IPS DF 19.7 (cell line): ENCODE data around the gene BACE2.
"Not testable (repeated sequence)": the region's sequence is repeated elsewhere in the genome, so short reads cannot be mapped to it uniquely, and the experiment has no call there.

Source experiments
- DNase-seq: peaks from one replicate; pipeline ENCODE4 v3.0.0-alpha.2; 2013; ENCODE audit warnings: low read depth, low spot score

The BACE2 gene

DNA sequence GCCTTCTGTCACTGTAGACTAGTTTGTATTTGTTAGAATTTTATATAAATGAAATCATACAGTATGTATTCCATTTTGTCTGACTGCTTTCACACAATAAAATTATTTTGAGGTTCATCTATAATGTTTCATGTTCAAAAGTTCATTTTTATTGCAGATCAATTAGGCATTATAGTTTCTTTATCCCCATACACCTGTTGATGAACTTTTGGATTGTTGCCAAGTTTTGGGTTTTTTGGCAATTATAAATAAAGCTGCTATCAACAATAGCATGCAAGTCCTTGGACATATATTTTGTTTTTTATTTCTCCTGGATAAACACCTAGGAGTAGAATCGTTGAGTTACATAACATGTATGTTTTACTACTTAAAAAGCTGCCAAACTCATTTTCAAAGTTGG, 101.6 kb downstream of the BACE2 start:
- no peak for DNase-seq

DNA sequence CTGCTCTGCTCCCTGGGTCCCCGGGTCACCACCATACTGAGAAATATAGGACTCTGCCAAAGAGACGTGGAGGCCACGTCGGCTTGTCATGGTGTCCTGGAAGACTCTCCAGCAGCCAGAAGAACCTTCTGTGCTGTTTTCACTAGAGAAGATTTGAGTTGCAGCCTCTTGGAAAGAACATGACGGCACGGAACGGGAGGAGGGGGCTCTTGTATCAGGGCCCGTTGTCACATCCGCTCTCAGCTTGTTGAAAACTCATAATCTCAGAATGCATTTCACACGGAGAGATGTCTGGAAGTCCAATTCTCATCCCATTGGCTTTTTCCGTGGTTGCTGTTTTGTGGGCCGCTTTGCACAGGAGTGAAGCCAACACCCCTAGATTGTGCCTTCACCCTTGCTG, 109.2 kb downstream of the BACE2 start:
- no peak for DNase-seq

DNA sequence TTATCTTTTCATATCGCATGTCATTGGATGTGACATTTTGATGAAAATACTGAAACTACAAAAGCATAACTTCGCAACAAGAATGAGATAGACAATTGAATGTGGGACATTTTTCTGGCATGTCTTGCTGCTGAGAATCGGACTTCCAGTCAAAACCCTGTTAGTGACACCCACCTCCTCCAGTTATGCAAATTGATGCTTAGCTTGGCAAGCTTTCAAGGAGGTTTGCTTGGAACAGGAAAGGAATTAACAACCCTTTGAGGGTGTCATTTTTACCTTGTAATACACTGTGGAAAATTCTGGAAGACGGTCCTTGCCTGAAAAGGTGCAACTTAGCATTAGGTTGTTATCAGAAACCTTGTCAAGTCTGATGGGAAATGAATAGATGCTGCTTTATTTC, 109.9 kb downstream of the BACE2 start:
- DNase-seq, result no peak

DNA sequence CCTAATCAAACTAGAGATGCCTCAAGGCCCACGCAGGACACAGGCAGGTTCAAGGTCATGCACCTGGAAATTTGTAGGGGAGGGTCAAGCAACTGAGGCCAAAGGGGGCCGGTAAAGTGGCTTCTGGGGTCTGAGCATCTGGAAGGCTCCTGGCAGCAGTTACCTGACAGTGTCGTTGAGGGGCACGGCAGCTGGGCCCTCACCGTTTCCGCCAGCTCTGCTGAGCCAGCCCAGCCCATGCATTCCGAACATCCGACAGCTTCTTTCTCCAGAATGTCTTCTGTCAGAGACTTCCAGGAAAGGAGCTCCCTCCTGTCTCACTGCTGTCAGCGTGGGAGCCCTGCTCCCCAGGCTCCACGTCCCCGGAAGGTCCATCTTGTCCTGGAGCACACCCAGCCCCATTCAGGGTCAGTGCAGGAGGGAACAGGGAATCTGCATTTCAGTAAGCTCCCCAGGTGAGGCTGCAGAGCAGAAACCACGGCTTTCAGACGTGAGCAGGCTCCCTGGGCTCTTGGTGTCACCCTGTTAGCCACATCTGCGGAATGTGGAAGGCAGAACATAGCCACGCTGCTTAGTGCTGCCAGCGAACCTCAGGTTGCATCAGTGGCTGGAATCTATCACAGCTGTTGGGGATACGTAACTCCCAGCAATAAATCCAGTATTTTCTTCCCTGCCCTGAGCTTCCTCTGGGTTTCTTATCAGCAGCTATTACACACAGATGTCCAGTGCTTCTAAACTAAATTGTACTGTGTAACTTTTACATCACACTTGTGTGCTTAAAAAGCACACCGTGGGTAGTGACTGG, 112.4 kb downstream of the BACE2 start:
- no peak for DNase-seq

DNA sequence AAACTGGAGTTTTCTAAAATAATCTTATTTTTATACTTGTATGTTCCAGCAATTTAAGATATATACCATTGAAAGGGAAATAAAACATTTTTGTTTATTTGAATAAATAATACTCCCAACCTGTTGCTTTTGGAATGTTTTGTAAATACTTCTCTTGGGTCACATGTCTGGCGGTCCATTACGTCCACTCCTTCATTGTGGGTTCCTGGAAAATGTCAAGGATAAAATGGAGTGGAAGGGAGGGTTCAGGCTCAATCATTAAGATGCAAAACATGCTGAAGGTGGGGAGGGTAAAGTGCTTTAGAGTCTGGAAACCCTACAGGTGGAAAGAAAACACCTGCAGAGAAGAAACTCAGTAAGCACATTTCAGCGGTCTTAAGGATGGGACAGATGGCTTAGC, 114.5 kb downstream of the BACE2 start:
- DNase-seq, result no peak

DNA sequence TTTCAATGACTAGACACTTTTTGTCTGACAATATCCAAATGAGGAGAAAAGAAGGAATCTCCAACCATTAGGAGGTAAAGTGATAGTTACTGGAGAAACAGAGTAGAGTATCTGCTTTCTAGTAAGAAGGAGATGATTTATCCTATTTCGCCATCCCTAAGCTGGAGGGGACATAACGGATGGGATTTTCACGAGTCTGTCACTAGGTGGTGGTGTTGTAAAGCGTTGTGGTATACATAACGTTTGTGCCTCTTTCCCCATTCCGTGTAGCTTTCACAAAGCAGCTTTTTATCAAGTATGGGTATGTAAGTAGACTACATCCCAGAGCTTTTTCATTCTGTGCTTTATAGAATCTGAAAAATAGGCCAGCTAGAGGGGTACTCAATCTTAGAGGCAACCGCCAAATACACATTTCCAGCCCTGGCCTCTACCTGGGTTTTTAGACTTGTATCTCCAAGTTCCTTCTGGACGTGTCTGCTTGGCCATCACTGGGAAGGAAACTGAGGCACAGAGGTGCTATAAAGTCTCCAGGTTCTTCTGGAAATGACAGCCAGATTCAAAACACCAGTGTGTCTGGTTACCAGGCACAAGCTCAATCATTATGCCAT, 115.4 kb downstream of the BACE2 start:
- peak; percentile 38 for DNase-seq

DNA sequence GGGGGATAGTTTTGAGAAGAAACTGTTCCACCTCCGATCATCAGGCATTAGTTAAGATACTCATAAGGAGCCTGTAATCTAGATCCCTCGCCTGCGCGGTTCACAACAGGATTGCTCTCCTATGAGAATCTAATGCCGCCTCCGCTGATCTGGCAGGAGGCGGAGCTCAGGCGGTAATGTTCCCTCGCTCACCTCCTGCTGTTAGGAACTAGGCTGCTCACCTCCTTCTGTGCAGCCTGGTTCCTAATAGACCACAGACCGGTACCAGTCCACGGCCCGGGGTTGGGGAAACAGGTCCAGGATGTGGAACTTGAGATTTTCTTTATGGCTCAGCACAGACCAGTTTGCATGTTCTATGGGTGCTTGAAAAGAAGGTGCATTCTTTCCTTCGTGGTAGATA, 121.5 kb downstream of the BACE2 start:
- no peak for DNase-seq

DNA sequence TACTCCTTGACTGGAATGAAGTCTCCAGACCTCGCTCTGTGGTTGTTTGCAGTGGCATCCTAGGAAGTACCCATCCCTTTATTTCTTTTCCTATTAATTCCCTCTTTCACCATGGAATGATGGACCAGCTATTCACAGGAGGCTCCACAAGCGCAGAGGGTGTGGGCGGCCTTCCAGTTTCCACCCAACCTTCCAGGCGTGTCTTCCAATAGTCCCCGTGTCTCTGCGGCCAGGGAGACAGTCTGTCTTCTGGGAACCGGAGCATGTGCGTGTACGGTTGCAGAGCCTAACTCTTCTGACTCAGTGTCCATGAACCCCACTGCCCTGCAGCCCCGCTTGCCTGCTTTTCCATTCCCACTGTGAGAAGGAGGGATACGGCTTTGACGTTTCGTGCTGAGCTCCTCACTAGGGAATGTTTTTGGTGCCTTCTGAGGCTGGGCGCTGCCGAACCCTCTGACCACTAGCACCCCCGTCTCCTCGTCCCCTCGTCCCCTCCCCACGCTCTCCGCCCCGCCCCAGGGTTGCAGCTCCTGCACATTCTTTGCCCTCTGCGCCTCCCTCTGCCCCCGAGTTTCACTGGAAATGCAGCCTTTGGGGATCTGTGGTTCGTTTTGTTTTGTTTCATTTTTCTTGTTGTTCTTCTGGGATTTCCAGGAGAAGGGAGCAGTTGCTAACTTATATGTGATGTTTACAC, 122.3 kb downstream of the BACE2 start:
- DNase-seq, result no peak

DNA sequence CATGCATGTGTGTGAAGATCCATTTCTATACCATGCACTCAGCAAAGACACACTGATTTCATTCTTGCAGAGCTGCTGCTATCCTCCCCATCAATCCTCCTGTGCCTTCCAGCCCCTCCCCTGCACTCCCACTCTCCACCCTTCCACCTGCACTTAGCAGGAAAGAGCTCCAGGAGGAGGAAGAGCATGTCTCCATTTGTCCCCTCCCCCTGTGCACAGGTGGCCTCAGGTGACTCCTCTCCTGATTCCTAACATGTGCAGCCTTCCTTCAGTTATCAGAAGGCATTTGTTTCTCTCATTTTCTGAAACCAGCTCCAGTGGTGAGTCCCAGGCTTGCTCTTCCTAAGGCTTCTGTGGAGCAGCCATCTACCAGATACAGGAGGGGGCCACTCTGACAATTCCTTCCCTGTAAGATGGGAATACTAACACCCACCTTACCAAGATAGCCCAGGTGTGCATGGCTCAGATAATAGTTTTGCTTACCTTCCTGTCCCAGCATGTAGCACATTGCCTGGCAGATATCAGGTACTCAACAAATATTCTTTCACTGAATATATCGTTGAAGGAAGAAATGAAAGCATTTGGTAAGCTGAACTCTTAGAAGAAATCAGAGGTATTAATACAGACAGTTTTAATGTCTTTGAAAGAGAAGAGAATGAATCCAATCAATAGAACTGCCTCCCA, 126.7 kb downstream of the BACE2 start:
- DNase-seq, result no peak

DNA sequence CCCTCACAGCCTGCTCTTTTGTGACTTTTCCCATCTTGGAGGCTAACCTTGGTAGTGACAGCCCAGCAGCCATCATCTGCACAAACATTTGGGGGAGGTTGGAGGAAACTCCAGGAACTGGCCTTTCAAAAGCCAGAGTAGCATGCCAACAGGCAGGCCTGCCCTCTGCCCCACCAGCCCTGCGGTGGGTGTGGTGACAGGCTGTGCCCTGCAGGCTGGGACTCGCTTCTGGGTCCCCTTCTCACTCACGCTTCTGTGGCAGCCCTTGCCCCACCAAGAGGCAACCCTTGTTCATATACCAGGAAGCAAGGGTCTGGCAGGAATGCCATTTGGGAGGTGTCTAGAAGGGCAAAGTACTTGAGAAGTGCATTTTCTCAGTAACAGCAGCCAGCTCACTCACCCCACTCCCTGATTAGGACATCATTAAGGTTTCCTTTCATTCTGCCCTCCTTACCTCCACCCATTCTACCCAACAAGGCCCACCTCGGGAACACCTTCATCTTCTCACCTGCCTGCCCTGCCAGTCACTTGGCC, 127.8 kb downstream of the BACE2 start:
- DNase-seq, result no peak

DNA sequence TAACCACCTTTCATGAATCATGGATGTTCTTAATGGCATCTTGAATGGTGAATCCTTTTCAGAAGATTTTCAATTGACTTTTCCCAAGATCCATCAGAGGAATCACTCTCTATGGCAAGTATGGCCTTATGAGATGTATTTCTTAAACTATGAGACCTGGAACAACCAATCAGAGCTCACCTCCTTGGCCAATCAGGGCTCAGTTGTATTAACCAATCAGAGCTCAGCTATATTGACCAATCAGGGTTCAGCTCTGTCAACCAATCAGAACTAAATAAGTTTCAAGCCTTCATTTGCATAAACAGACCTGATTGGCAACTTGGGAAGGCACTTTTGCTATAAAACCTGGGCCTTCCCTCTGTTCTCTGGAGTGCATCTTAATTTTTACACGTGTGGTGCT, 135.0 kb downstream of the BACE2 start:
- no peak for DNase-seq

DNA sequence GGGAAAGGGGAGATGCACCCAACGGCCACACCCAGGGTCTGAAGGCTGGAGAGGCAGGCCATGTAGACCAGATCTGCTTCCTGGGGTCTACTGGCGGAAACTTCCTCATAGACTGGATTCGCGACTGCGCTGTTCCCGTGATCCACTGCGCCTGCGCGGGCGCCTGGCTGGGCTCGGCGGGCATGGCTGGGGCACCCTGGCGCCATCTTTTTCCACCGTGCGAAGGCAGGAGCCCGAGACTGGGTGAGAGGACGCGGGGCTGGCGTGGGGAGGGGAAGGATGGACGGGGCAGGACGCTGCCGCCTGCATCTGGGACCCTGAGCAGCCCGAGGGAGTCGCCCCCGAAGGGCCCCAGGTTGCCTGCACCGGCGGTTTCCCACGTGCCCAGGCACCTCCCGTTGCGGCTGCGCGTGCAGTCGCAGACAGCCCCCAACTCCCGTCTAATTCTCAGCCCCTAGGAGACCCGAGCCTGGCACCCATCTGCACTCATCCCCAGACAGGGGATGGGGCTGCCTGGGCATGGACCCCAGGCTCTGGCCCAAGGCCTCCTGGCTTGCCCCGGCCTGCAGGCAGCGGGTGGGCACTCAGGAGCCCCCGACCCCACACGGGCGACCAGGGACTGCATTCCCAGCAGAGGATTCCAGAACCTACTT, 136.2 kb downstream of the BACE2 start:
- DNase-seq, result no peak

DNA sequence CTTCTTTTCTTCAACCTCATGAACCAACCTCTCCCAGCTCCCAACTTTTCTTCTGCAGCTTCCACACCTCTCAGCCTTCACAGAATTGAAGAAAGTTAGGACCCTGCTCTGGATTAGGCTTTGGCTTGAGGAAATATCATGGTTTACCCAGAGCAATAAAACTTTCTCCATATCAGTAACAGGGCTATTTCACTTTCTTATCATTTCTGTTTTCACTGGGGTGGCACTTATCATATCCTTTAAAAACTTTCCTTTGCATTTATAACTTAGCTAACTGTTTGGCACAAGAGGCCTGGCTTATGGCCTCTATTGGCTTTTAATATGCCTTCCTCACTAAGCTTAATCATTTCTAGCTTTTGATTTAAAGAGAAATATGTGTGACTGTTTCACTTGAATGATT, 139.3 kb downstream of the BACE2 start:
- no peak for DNase-seq

DNA sequence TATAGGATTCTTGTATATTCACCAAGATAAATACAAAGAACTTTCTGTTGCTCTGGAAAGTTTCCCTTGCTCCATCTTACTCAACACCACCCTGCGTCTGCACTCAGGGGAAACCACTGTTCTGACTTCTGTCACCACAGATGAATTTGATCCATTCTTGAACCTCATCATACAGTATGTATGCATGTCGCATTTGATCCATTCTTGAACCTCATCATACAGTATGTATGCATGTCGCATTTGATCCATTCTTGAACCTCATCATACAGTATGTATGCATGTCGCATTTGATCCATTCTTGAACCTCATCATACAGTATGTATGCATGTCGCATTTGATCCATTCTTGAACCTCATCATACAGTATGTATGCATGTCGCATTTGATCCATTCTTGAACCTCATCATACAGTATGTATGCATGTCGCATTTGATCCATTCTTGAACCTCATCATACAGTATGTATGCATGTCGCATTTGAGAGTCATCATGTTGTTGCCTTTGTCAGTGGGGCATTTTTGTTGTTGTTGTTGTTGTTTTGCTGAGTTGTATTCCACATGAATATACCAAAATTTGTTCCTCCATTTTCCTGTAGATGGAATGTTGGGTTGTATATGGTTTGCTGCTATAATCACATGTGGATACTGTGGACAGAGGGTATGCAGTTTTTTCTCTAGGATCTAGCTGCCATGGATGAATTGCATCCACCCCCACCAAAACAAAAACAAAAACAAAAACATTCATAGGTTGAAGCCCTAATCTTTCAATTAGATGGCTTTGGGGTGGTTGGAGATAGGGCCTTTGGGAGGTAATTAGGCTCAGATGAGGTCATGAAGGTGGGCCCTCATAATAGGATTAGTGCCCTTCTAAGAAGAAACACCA, 145.6 kb downstream of the BACE2 start:
- DNase-seq, result not testable (repeated sequence)

DNA sequence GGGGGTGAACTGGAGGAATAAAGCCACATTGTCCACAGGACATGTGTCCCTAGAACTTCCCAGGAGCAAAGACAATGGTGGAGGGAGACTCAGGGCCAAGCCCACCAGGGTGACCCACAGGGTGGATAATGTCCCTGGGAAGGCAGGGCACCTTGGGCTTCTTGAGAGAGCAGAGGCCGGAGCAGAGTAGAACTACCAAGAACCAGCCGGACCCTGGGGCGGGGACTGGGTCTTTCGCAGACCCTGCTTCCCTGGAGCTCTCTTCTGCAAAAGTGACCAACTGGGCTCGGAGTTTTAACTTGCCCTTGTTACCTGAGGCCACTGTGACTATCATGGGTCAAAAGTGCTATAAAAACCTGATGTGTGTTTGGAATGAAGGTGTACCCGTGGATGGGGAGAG, 147.8 kb downstream of the BACE2 start:
- DNase-seq, result no peak

DNA sequence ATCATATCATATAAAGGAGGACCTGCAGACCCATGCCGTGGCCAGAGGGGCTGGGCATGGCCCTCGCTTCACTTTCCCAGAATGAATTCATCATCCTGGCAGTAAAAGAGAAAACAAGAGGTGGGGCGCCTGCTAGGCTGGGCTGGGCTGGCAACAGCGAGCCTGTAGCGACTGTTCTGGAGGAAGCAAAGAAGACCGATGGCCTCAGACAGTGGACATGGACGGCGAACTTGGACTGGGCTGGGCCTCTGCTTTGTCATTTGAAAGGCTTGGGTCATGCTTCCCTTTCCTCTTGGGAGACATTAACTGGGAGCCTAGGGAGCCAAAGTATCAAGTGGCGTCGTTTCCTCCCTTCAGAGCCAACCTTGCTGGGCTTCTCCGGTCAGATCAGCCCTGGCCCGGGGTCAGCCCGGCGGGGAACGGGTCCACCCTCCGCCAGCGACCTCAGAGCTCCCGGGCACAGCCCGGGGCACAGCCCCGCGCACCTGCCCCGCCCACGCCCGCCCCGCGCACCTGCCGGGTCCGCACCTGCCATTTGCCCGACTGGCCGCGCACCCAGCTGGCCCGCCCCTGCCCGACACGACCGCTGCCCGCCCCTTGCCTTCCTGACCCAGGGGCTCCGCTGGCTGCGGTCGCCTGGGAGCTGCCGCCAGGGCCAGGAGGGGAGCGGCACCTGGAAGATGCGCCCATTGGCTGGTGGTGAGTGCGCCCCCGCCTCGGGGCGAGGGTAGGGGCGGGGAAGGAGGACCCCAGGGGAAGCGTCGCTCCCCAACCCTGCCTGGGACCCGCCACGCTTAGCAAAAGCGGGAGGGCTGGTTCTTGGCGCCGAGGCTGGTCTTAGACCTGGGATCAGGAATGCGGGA, 148.5 kb downstream of the BACE2 start, which contains the start of gene FAM3B:
TSS of gene FAM3B (plus strand) at position 602 of the 863 bp plus-strand sequence. CDS start at position 681, 79 bp downstream.
- no peak for DNase-seq

DNA sequence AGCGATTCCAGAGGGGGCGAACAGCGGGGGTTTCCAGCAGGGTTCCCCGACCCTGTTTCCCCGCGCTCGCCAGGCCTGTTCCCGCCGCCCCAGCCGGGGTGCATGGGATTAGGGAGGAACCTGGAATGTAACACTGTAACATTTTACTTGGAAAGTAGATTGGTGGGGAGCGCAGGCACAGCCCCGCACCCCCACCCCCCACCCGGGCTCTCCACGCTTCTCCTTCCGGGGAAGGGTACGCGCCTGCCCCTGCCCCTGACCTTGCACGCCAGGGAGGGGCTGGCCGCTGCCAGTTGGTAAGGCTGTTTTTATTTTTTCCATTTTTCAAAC, 149.1 kb downstream of the BACE2 start:
- no peak for DNase-seq

DNA sequence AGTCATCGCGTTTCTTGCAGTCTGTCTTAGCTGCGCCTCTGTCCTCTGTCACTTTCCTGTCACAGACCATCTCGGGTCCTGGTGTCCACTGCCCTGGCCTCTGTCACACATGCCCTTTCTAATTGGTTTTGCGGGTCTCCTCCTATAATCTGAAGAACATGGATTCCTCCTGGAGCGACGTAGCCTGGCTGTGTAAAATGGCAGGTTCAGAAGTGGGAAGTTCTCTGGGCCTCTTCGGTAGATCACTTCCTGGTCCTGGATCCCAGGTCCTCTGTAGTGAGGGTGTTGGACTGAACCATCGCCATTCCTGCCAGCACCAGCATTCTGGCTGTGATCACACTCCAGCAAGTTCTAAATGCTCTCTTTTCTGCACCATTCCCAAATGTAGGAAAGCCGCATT, 149.5 kb downstream of the BACE2 start:
- no peak for DNase-seq

DNA sequence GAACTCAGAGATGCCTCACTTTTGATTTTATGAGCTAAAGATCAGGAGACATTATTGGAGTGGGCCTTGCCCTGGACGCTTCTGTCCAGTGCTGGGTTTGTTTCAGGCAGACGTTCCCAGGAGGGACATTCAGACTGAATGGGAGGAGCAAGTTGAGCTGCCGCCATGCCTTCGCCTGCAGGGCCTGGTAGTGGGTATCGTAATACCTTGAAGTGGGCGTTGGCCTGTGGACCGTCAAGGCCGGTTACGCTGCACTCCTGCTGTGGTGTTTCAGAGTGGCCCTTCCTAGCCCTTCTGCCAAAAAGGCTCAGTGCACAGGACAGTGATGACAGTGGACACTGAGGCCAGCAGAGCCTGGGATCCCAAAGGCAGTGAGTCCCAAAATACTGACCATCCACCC, 150.3 kb downstream of the BACE2 start:
- DNase-seq, result no peak

DNA sequence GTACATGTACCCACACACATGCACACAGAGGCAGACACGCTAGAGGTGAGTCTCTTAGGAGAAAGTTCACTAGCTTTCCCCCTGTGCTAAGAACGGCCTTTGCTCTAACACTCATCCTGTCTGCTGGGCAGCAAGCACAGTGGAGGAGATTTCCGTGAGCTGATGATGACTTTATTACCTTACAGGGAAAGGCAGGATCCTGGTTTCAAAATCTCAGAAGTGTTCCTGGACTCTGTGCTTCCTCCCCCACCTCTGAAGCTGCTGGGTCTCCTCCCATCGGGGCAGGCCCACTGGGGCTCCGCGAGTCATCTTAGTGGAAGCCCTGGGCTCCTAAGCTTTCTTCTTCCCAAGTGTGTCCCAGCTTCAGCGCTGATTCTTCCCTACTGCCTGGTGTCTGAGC, 151.3 kb downstream of the BACE2 start:
- no peak for DNase-seq
